HUES48 (cell line): Measurements from ENCODE around the gene B4GALT2.

Experiments used
- H3K27ac ChIP-seq: one replicate; pipeline ENCODE4 v1.7.0; 2013; ENCODE audit warnings: low read depth, low read length, inconsistent platforms
- H3K27me3 ChIP-seq: 2 replicates; pipeline ENCODE4 v1.6.1; 2013; ENCODE audit warnings: mild to moderate bottlenecking, low read length; ENCODE audit not compliant: control insufficient read depth, insufficient read depth
- H3K36me3 ChIP-seq: 2 replicates; pipeline ENCODE4 v1.6.1; 2013; ENCODE audit warnings: low read length; ENCODE audit not compliant: control insufficient read depth, insufficient read depth
- H3K4me1 ChIP-seq: 2 replicates; pipeline ENCODE4 v1.6.1; 2013; ENCODE audit warnings: mild to moderate bottlenecking, low read length; ENCODE audit not compliant: control insufficient read depth, insufficient read depth
- H3K4me3 ChIP-seq: 2 replicates; pipeline ENCODE4 v1.5.1; 2013; ENCODE audit warnings: mild to moderate bottlenecking, low read depth, low read length
- H3K9ac ChIP-seq: 2 replicates; pipeline ENCODE4 v1.6.1; 2013; ENCODE audit warnings: mild to moderate bottlenecking, low read depth, low read length, moderate library complexity
- H3K9me3 ChIP-seq: 2 replicates; pipeline ENCODE4 v1.6.1; 2013; ENCODE audit warnings: low read length; ENCODE audit not compliant: control insufficient read depth, insufficient read depth

The B4GALT2 gene

GRCh38 chr1:44034423-44034822 lies 55.4 kb downstream of the B4GALT2 start:
- Histone ChIP-seq H3K36me3 (no peaks in the 10 kb centered on the region), H3K27ac (no peak overlapping the region), H3K9me3 (no peaks in the 10 kb centered on the region), H3K9ac (no peak overlapping the region), H3K27me3 (no peaks in the 10 kb centered on the region), H3K4me3 (no peak overlapping the region), H3K4me1 (peaks cover 21% of the 10 kb centered on the region)

- no peak overlapping the region for H3K4me3 ChIP-seq
- no peak overlapping the region for H3K27ac ChIP-seq
- no peaks in the 10 kb centered on the region for H3K27me3 ChIP-seq
- H3K9me3 ChIP-seq: no peaks in the 10 kb centered on the region
- no peaks in the 10 kb centered on the region for H3K36me3 ChIP-seq
- H3K4me1 ChIP-seq: peaks cover 19% of the 10 kb centered on the region
- H3K9ac ChIP-seq: no peak overlapping the region
Measured at GRCh38 chr1:44034976-44035716, 56.1 kb downstream of the B4GALT2 start.

GRCh38 chr1:44035726-44036408 lies 56.9 kb downstream of the B4GALT2 start:
- Histone ChIP-seq H3K36me3 (no peaks in the 10 kb centered on the region), H3K4me1 (peaks cover 19% of the 10 kb centered on the region), H3K27ac (no peak overlapping the region), H3K9ac (no peak overlapping the region), H3K9me3 (no peaks in the 10 kb centered on the region), H3K4me3 (no peak overlapping the region), H3K27me3 (peaks cover 2% of the 10 kb centered on the region; the same call in 1 of the 2 replicates)

GRCh38 chr1:44036409-44037139 lies 57.6 kb downstream of the B4GALT2 start:
- Histone ChIP-seq H3K4me1 (peaks cover 19% of the 10 kb centered on the region), H3K9me3 (no peaks in the 10 kb centered on the region), H3K36me3 (no peaks in the 10 kb centered on the region), H3K9ac (no peak overlapping the region), H3K27me3 (peaks cover 2% of the 10 kb centered on the region; the same call in 1 of the 2 replicates), H3K27ac (no peak overlapping the region), H3K4me3 (no peak overlapping the region)

GRCh38 chr1:44037154-44037553 lies 58.1 kb downstream of the B4GALT2 start:
- H3K4me3 ChIP-seq: no peak overlapping the region
- H3K36me3 ChIP-seq: no peaks in the 10 kb centered on the region
- H3K9me3 ChIP-seq: no peaks in the 10 kb centered on the region
- peaks cover 14% of the 10 kb centered on the region for H3K4me1 ChIP-seq
- H3K9ac ChIP-seq: no peak overlapping the region
- H3K27ac ChIP-seq: no peak overlapping the region
- peaks cover 2% of the 10 kb centered on the region; the same call in 1 of the 2 replicates for H3K27me3 ChIP-seq

GRCh38 chr1:44038876-44039657 lies 60.1 kb downstream of the B4GALT2 start:
- no peaks in the 10 kb centered on the region for H3K36me3 ChIP-seq
- peaks cover 10% of the 10 kb centered on the region for H3K4me1 ChIP-seq
- no peak overlapping the region for H3K4me3 ChIP-seq
- no peak overlapping the region for H3K27ac ChIP-seq
- H3K9me3 ChIP-seq: no peaks in the 10 kb centered on the region
- peaks cover 10% of the 10 kb centered on the region for H3K27me3 ChIP-seq
- H3K9ac ChIP-seq: no peak overlapping the region

- peaks cover 10% of the 10 kb centered on the region for H3K4me1 ChIP-seq
- H3K4me3 ChIP-seq: no peak overlapping the region
- no peaks in the 10 kb centered on the region for H3K36me3 ChIP-seq
- no peak overlapping the region for H3K9ac ChIP-seq
- no peaks in the 10 kb centered on the region for H3K9me3 ChIP-seq
- no peak overlapping the region for H3K27ac ChIP-seq
- peaks cover 19% of the 10 kb centered on the region for H3K27me3 ChIP-seq
Measured at GRCh38 chr1:44040418-44040817, 61.4 kb downstream of the B4GALT2 start.
